ENCODE data around the gene CENPT.

Gene CENPT

GRCh38 chr16:67872631-67873434 is 25.3 kb upstream of the CENPT start, which contains the start of gene EDC4:
Gene EDC4 (plus strand): TSS chr16:67873052. CDS start chr16:67873262, 210 bp downstream.
- Histone ChIP-seq H3K36me3 (peaks cover 52% of the 10 kb centered on the region), H3K4me1 (peaks cover 4% of the 10 kb centered on the region), H3K4me3 (ENCODE audit: low read depth, low read length) (peak within 1 kb of the TSS; percentile 98), H3K9me3 (no peaks in the 10 kb centered on the region), H3K27me3 (no peaks in the 10 kb centered on the region)
- peak; percentile 84 for DNase-seq
- TF ChIP-seq CTCF (IDR thresholded peaks at IDR 0.05; ENCODE audit: low read depth, low read length), result no peak

GRCh38 chr16:67872131-67872630 is 24.7 kb upstream of the CENPT start:
- Histone ChIP-seq H3K36me3 (peaks cover 52% of the 10 kb centered on the region), H3K27me3 (no peaks in the 10 kb centered on the region), H3K9me3 (no peaks in the 10 kb centered on the region), H3K4me3 (ENCODE audit: low read depth, low read length) (peak overlapping the region; percentile 98), H3K4me1 (peaks cover 4% of the 10 kb centered on the region)
- DNase-seq, result no peak
- no peak for TF ChIP-seq CTCF (IDR thresholded peaks at IDR 0.05; ENCODE audit: low read depth, low read length)

- H3K36me3 ChIP-seq, result peaks cover 53% of the 10 kb centered on the region
- H3K4me1 ChIP-seq, result peaks cover 4% of the 10 kb centered on the region
These were observed 23.8 kb upstream of the CENPT start for GRCh38 chr16:67871256-67871655.

GRCh38 chr16:67869653-67870052 is 22.2 kb upstream of the CENPT start:
- DNase-seq, result no peak

More at GRCh38 chr16:67871256-67871655, 23.8 kb upstream of the CENPT start:
- Histone ChIP-seq H3K27me3 (no peaks in the 10 kb centered on the region), H3K4me3 (ENCODE audit: low read depth, low read length) (no peak overlapping the region), H3K9me3 (no peaks in the 10 kb centered on the region)
- no peak for TF ChIP-seq CTCF (IDR thresholded peaks at IDR 0.05; ENCODE audit: low read depth, low read length)
- no peak for DNase-seq

GRCh38 chr16:67868290-67868689 is 20.8 kb upstream of the CENPT start:
- DNase-seq, result no peak
- TF ChIP-seq CTCF (IDR thresholded peaks at IDR 0.05; ENCODE audit: low read depth, low read length), result no peak
- Histone ChIP-seq H3K4me1 (no peaks in the 10 kb centered on the region), H3K36me3 (peaks cover 65% of the 10 kb centered on the region), H3K4me3 (ENCODE audit: low read depth, low read length) (no peak overlapping the region), H3K27me3 (no peaks in the 10 kb centered on the region), H3K9me3 (no peaks in the 10 kb centered on the region)

More at GRCh38 chr16:67869653-67870052, 22.2 kb upstream of the CENPT start:
- Histone ChIP-seq H3K4me1 (peaks cover 4% of the 10 kb centered on the region), H3K4me3 (ENCODE audit: low read depth, low read length) (no peak overlapping the region), H3K9me3 (no peaks in the 10 kb centered on the region), H3K36me3 (peaks cover 63% of the 10 kb centered on the region), H3K27me3 (no peaks in the 10 kb centered on the region)
- no peak for TF ChIP-seq CTCF (IDR thresholded peaks at IDR 0.05; ENCODE audit: low read depth, low read length)

- peaks cover 63% of the 10 kb centered on the region for H3K36me3 ChIP-seq
- no peaks in the 10 kb centered on the region for H3K27me3 ChIP-seq
- TF ChIP-seq CTCF (IDR thresholded peaks at IDR 0.05; ENCODE audit: low read depth, low read length), result peak; percentile 69
- no peak overlapping the region for H3K4me3 ChIP-seq (ENCODE audit: low read depth, low read length)
- peak; percentile 63 for DNase-seq
- no peaks in the 10 kb centered on the region for H3K9me3 ChIP-seq
- no peaks in the 10 kb centered on the region for H3K4me1 ChIP-seq
These were observed 17.8 kb upstream of the CENPT start for GRCh38 chr16:67865318-67865717.

Measured in BE2C (cell line).